GM12891 (cell line): ENCODE results near the gene NEGR1.

Experiments used
- POLR2A ChIP-seq: IDR thresholded peaks from 2 replicates; pipeline ENCODE4 v1.6.1; 2011; ENCODE audit warnings: low read depth, low read length, control low read depth
- POLR2AphosphoS5 ChIP-seq: IDR thresholded peaks from 2 replicates; pipeline ENCODE4 v1.6.1; 2011; ENCODE audit warnings: low read depth, low read length, control low read depth
- POU2F2 ChIP-seq: IDR thresholded peaks from 2 replicates; pipeline ENCODE4 v1.6.1; 2011; ENCODE audit warnings: low read depth, mild to moderate bottlenecking, control low read depth, low read length, moderate library complexity
- SPI1 ChIP-seq: IDR thresholded peaks from 2 replicates; pipeline ENCODE4 v1.6.1; 2011; ENCODE audit warnings: low read depth, low read length, control low read depth
- TAF1 ChIP-seq: IDR thresholded peaks from 2 replicates; pipeline ENCODE4 v1.6.1; 2011; ENCODE audit warnings: low read depth, low read length, control low read depth

- no peak for TF ChIP-seq POLR2A
- no peak for TF ChIP-seq POLR2AphosphoS5
- TF ChIP-seq SPI1 = no peak
- TF ChIP-seq POU2F2 = no peak
- TF ChIP-seq TAF1 = no peak
Measured at GRCh38 chr1:71780681-71781080, 501.7 kb downstream of the NEGR1 start.
